H9 (cell line): Measurements from ENCODE around the gene ERP44. TPM values are rescaled to one million over a fixed set of nuclear protein-coding genes. Genes with fewer than 3 reads are reported as not detected.

Source experiments
- DNase-seq: peaks from one replicate; pipeline ENCODE4 v3.0.0-alpha.2; 2017
- H2AFZ ChIP-seq: one replicate; pipeline ENCODE4 v1.6.1; 2013; ENCODE audit warnings: mild to moderate bottlenecking, low read length, control low read depth, moderate library complexity
- H2AK5ac ChIP-seq: 2 replicates; pipeline ENCODE4 v1.6.1; 2013; ENCODE audit warnings: low read length, control low read depth, mixed read lengths; ENCODE audit not compliant: insufficient read length
- H2BK120ac ChIP-seq: one replicate; pipeline ENCODE4 v1.6.1; 2013; ENCODE audit warnings: low read depth, mild to moderate bottlenecking, low read length, control low read depth, inconsistent platforms; ENCODE audit not compliant: poor library complexity, severe bottlenecking
- H2BK12ac ChIP-seq: 2 replicates; pipeline ENCODE4 v1.6.1; 2013; ENCODE audit warnings: low read length, control low read depth, mixed read lengths, low read depth; ENCODE audit not compliant: insufficient read length
- H2BK15ac ChIP-seq: 2 replicates; pipeline ENCODE4 v1.6.1; 2013; ENCODE audit warnings: low read depth, low read length, control low read depth
- H2BK20ac ChIP-seq: one replicate; pipeline ENCODE4 v1.6.1; 2013; ENCODE audit warnings: low read depth, mild to moderate bottlenecking, low read length, control low read depth, inconsistent platforms; ENCODE audit not compliant: poor library complexity, severe bottlenecking
- H2BK5ac ChIP-seq: 2 replicates; pipeline ENCODE4 v1.6.1; 2013; ENCODE audit warnings: low read length, control low read depth, mixed read lengths; ENCODE audit not compliant: insufficient read length
- H3K14ac ChIP-seq: 2 replicates; pipeline ENCODE4 v1.6.1; 2013; ENCODE audit warnings: low read length, control low read depth; ENCODE audit not compliant: insufficient read depth
- H3K18ac ChIP-seq: 2 replicates; pipeline ENCODE4 v1.6.1; 2013; ENCODE audit warnings: low read depth, mild to moderate bottlenecking, mixed read lengths, low read length, control low read depth; ENCODE audit not compliant: insufficient read length
- H3K23ac ChIP-seq: 2 replicates; pipeline ENCODE4 v1.6.1; 2013; ENCODE audit warnings: low read length, control low read depth, mixed read lengths, low read depth; ENCODE audit not compliant: insufficient read length
- H3K23me2 ChIP-seq: 2 replicates; pipeline ENCODE4 v1.6.1; 2013; ENCODE audit warnings: low read depth, mild to moderate bottlenecking, mixed read lengths, low read length, control low read depth; ENCODE audit not compliant: insufficient read length, poor library complexity, severe bottlenecking
- H3K27ac ChIP-seq: 2 replicates; pipeline ENCODE4 v1.5.1; 2013; ENCODE audit warnings: low read length, control low read depth, mixed read lengths, low read depth; ENCODE audit not compliant: insufficient read length
- H3K27me3 ChIP-seq: 2 replicates; pipeline ENCODE4 v1.6.1; 2013; ENCODE audit warnings: low read length, control low read depth, inconsistent platforms; ENCODE audit not compliant: insufficient read depth
- H3K4ac ChIP-seq: 2 replicates; pipeline ENCODE4 v1.6.1; 2013; ENCODE audit warnings: low read depth, mild to moderate bottlenecking, control low read depth, inconsistent platforms, low read length, moderate library complexity
- H3K4me1 ChIP-seq: 2 replicates; pipeline ENCODE4 v1.6.1; 2013; ENCODE audit warnings: low read length, control low read depth, inconsistent platforms; ENCODE audit not compliant: insufficient read depth
- H3K4me2 ChIP-seq: 2 replicates; pipeline ENCODE4 v1.6.1; 2013; ENCODE audit warnings: low read length, control low read depth, mixed read lengths; ENCODE audit not compliant: insufficient read length, insufficient read depth
- H3K56ac ChIP-seq: 2 replicates; pipeline ENCODE4 v1.6.1; 2013; ENCODE audit warnings: low read depth, mild to moderate bottlenecking, mixed read lengths, low read length, control low read depth; ENCODE audit not compliant: insufficient read length
- H3K79me1 ChIP-seq: 2 replicates; pipeline ENCODE4 v1.6.1; 2013; ENCODE audit warnings: low read depth, mild to moderate bottlenecking, moderate library complexity, low read length, control low read depth, inconsistent platforms; ENCODE audit not compliant: insufficient read depth, poor library complexity, severe bottlenecking
- H3K79me2 ChIP-seq: 2 replicates; pipeline ENCODE4 v1.6.1; 2013; ENCODE audit warnings: low read length, control low read depth, inconsistent platforms; ENCODE audit not compliant: insufficient read depth
- H3K9ac ChIP-seq: 2 replicates; pipeline ENCODE4 v1.6.1; 2013; ENCODE audit warnings: low read length, control low read depth, mixed read lengths; ENCODE audit not compliant: insufficient read length; ENCODE audit errors: extremely low read depth
- H3K9me3 ChIP-seq: one replicate; pipeline ENCODE4 v1.6.1; 2013; ENCODE audit warnings: low read depth, low read length, inconsistent platforms; ENCODE audit not compliant: control insufficient read depth
- H3T11ph ChIP-seq: one replicate; pipeline ENCODE4 v1.6.1; 2013; ENCODE audit warnings: mild to moderate bottlenecking, low read length, control low read depth, inconsistent platforms
- H4K20me1 ChIP-seq: one replicate; pipeline ENCODE4 v1.6.1; 2013; ENCODE audit not compliant: control insufficient read depth, insufficient read length, insufficient read depth
- H4K5ac ChIP-seq: 2 replicates; pipeline ENCODE4 v1.6.1; 2013; ENCODE audit warnings: low read depth, mild to moderate bottlenecking, mixed read lengths, low read length, control low read depth; ENCODE audit not compliant: insufficient read length
- H4K8ac ChIP-seq: replicated peaks from 2 replicates; pipeline ENCODE4 v1.6.1; 2013; ENCODE audit warnings: low read length, control low read depth, mixed read lengths, low read depth; ENCODE audit not compliant: insufficient read length
- H4K91ac ChIP-seq: 2 replicates; pipeline ENCODE4 v1.6.1; 2013; ENCODE audit warnings: low read depth, mild to moderate bottlenecking, moderate library complexity, mixed read lengths, low read length, control low read depth; ENCODE audit not compliant: insufficient read length
- H3K27ac Mint-ChIP-seq, 3 experiments: 2 replicates in 2 of 3; 3 replicates in 1 of 3; pipeline ENCODE4 v1.8.0; 2020 to 2021; ENCODE audit warnings: mixed read lengths in 3 of 3, mild to moderate bottlenecking in 1 of 3, moderate library complexity in 1 of 3
- H3K27me3 Mint-ChIP-seq: 2 replicates; pipeline ENCODE4 v1.8.0; 2021; ENCODE audit warnings: low read depth, mild to moderate bottlenecking, moderate library complexity, mixed read lengths
- H3K36me3 Mint-ChIP-seq, 3 experiments: 2 replicates in 2 of 3; 3 replicates in 1 of 3; pipeline ENCODE4 v1.8.0; 2020 to 2021; ENCODE audit warnings: low read depth in 3 of 3, mixed read lengths in 3 of 3; ENCODE audit not compliant: insufficient read depth in 1 of 3
- H3K4me1 Mint-ChIP-seq, 2 experiments: 2 replicates each; pipeline ENCODE4 v1.8.0; 2020; ENCODE audit warnings: mixed read lengths in 2 of 2
- H3K4me3 Mint-ChIP-seq, 2 experiments: 2 replicates in 1 of 2; 3 replicates in 1 of 2; pipeline ENCODE4 v1.8.0; 2020 to 2021; ENCODE audit warnings: mild to moderate bottlenecking in 2 of 2, mixed read lengths in 2 of 2, moderate library complexity in 1 of 2
- H3K9me3 Mint-ChIP-seq, 2 experiments: 2 replicates in 1 of 2; 3 replicates in 1 of 2; pipeline ENCODE4 v1.8.0; 2020; ENCODE audit warnings: mild to moderate bottlenecking in 2 of 2, mixed read lengths in 2 of 2, moderate library complexity in 1 of 2
- WGBS: extraction: QIAGEN DNeasy Blood & Tissue Kit; methylation state at CpG from one replicate; pipeline ENCODE4 v1.1.7; 2013; ENCODE audit warnings: missing lambda C conversion rate, low lambda C conversion rate, mixed read lengths; ENCODE audit not compliant: insufficient read length; ENCODE audit errors: extremely low coverage; 5-methylcytosine and 5-hydroxymethylcytosine counted together
- total RNA-seq: library from RNA; stranded (reverse); gene quantifications from 2 replicates; pipeline ENCODE4 v1.2.1, GENCODE V29; 2021
- TF ChIP-seq, protein P1 (sequence below): fragments of 200-600 bp; sonication (generic); conservative IDR thresholded peaks from 3 replicates; pipeline ENCODE4 v1.8.0; 2021; ENCODE audit warnings: antibody characterized with exemption, mild to moderate bottlenecking

Gene ERP44
- total RNA-seq, 1 experiment from 2014 or later, result 15.4 TPM

DNA sequence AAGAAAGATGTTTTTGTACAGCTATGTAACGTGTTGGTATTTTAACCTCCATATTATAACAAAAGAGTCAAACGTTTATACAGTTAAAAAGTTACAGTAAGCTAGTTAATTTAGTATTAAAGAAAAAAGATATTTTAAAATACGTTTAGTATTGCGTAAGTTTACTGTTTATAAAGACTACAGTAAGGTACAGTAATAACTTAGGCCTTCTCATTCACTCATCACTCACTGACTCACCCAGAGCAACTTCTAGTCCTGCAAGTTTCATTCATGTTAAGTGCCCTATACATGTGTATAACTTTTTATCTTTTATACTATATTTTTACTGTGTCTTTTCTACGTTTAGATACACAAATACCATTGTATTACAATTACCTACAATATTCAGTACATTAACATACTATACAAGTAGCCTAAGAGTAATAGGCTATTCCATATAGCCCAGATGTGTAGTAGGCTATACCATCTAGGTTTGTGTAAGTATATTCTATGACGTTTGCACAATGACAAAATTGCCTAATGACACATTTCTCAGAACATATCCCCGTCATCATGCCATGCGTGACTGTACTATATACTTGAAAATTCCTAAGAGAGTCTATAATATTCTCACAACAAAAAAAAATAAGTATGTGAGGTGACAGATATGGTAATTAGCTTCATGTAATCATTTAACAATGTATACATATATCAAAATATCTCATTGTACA lies 33.8 kb downstream of the ERP44 start:
- H2BK20ac ChIP-seq, result no peak overlapping the region
- TF ChIP-seq, protein P1, sequence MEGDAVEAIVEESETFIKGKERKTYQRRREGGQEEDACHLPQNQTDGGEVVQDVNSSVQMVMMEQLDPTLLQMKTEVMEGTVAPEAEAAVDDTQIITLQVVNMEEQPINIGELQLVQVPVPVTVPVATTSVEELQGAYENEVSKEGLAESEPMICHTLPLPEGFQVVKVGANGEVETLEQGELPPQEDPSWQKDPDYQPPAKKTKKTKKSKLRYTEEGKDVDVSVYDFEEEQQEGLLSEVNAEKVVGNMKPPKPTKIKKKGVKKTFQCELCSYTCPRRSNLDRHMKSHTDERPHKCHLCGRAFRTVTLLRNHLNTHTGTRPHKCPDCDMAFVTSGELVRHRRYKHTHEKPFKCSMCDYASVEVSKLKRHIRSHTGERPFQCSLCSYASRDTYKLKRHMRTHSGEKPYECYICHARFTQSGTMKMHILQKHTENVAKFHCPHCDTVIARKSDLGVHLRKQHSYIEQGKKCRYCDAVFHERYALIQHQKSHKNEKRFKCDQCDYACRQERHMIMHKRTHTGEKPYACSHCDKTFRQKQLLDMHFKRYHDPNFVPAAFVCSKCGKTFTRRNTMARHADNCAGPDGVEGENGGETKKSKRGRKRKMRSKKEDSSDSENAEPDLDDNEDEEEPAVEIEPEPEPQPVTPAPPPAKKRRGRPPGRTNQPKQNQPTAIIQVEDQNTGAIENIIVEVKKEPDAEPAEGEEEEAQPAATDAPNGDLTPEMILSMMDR, result no peak
- no peak overlapping the region for H2AFZ ChIP-seq
- H2BK120ac ChIP-seq, result no peak overlapping the region
- Mint-ChIP-seq H3K4me1 (peaks cover 10 to 13% of the 10 kb centered on the region in 2 experiments), H3K27ac (no peak overlapping the region), H3K4me3 (no peak overlapping the region), H3K9me3 (peaks cover 18 to 19% of the 10 kb centered on the region in 2 experiments; a peak in 4 of 5 replicates), H3K36me3 (peaks cover 9 to 16% (median 13%) of the 10 kb centered on the region in 3 experiments; a peak in 6 of 7 replicates), H3K27me3 (0 out of 2 replicates have a peak, but pooled peaks cover 4% of the 10 kb centered on the region)
- no peak for DNase-seq
- H3K79me2 ChIP-seq, result no peaks in the 10 kb centered on the region
- H3T11ph ChIP-seq, result no peak overlapping the region
- H4K91ac ChIP-seq, result no peak overlapping the region
- 100% methylated on average over 2 of the region's 8 CpGs for WGBS
- H3K9me3 ChIP-seq, result no peaks in the 10 kb centered on the region
- no peak overlapping the region for H2AK5ac ChIP-seq
- H4K20me1 ChIP-seq, result no peaks in the 10 kb centered on the region
- H2BK12ac ChIP-seq, result no peak overlapping the region
- no peak overlapping the region for H3K27ac ChIP-seq
- no peak overlapping the region for H3K56ac ChIP-seq
- H3K9ac ChIP-seq, result no peak overlapping the region
- H3K23ac ChIP-seq, result no peak overlapping the region
- no peak overlapping the region for H4K8ac ChIP-seq
- H3K79me1 ChIP-seq, result no peaks in the 10 kb centered on the region
- no peaks in the 10 kb centered on the region for H3K4me1 ChIP-seq
- no peaks in the 10 kb centered on the region for H3K27me3 ChIP-seq
- no peak overlapping the region for H4K5ac ChIP-seq
- H3K4ac ChIP-seq, result no peak overlapping the region
- no peak overlapping the region for H3K4me2 ChIP-seq
- no peak overlapping the region for H3K18ac ChIP-seq
- H2BK5ac ChIP-seq, result no peak overlapping the region
- no peaks in the 10 kb centered on the region for H3K23me2 ChIP-seq
- no peak overlapping the region for H2BK15ac ChIP-seq
- no peak overlapping the region for H3K14ac ChIP-seq
